ENCODE results near the gene TCF4. TPM values are rescaled to one million over a fixed set of nuclear protein-coding genes. Genes with fewer than 3 reads are reported as not detected.
A peak's percentile ranks its signal among the peaks of the same experiment; 100 is the strongest.

The TCF4 gene
- total RNA-seq, 4 donors from 2014 or later, result 80.9 to 172 (median 94.0) TPM

GRCh38 chr18:55253814-55254213, 334.2 kb downstream of the TCF4 start:
- Histone ChIP-seq H3K27ac (no peak overlapping the region), H3K36me3 (peaks cover 43% of the 10 kb centered on the region), H3K4me1 (peaks cover 22% of the 10 kb centered on the region), H3K9me3 (no peaks in the 10 kb centered on the region), H3K27me3 (no peaks in the 10 kb centered on the region), H3K4me3 (no peak overlapping the region)
- TF ChIP-seq POLR2A (IDR thresholded peaks at IDR 0.05) (no peak), EP300 (IDR thresholded peaks at IDR 0.05) (no peak), CTCF (IDR thresholded peaks at IDR 0.05) (no peak), POLR2AphosphoS5 (IDR thresholded peaks at IDR 0.05) (no peak)
- no peak for DNase-seq (ENCODE audit: low spot score in 2 of 2)
- 91% methylated on average over 1 of the region's 1 CpG for WGBS

DNA sequence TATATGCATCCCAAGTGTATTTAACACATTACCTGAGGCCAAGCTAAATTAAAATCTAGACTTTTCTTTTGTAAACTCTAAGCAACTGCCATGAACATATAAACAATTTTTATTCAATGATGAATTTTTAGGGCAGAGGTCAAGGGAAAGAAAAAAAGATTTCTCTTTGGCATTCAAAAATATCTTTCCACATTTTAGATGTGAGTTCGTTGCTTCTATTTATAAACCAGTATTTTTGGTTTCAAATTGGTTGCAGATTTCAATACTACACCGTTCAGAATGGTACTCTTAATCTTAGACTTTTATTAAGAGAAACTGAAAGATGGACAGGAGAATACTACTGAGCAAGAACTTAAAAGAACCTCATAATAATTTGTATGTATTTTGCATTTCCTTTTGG, 335.1 kb downstream of the TCF4 start:
- no peak for DNase-seq (ENCODE audit: low spot score in 2 of 2)
- Histone ChIP-seq H3K27me3 (no peaks in the 10 kb centered on the region), H3K9me3 (no peaks in the 10 kb centered on the region), H3K4me3 (no peak overlapping the region), H3K4me1 (peaks cover 22% of the 10 kb centered on the region), H3K36me3 (peaks cover 41% of the 10 kb centered on the region), H3K27ac (peak overlapping the region; percentile 57)
- 46% methylated on average over 2 of the region's 2 CpGs for WGBS
- TF ChIP-seq POLR2AphosphoS5 (IDR thresholded peaks at IDR 0.05), result no peak
- TF ChIP-seq POLR2A (IDR thresholded peaks at IDR 0.05), result no peak
- no peak for TF ChIP-seq CTCF (IDR thresholded peaks at IDR 0.05)
- TF ChIP-seq EP300 (IDR thresholded peaks at IDR 0.05), result no peak

GRCh38 chr18:55252053-55252675, 335.8 kb downstream of the TCF4 start:
- H3K27ac ChIP-seq, result peak overlapping the region; percentile 57

DNA sequence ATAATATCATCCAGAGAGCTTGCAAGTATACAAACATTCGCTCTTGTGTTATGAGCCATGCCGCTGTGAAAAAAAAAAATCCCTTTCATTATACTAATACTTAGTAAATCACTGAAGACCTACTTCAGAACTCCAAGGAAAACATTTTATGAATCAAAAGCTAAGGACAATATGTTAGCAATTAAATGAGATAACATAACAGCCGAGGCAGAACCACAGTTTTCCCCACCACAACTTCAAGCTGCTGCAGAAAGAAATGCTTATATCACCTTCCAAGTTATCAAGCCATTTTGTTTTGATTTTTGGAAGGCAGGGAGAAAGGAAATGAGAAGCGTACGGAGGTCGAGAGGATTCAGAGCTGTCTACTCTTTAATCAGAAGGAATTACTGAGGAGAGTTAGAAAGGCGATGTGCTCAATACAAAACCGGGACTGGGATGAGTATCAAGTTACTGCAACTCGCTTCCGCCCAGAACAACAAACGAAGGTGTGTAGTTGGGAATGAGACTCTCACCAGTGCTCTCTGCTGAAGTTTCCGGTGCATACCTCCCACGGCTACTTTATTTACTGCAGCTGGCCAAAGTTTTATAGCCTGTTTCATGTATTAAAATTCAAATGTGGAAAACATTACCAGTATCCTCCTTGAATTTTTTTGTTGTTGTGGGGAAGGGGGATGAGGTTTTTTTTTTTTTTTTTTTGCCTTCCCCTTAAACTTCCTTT, 336.6 kb downstream of the TCF4 start:
- 58% methylated on average over 13 of the region's 13 CpGs for WGBS
- Histone ChIP-seq H3K27ac (peak overlapping the region; percentile 57), H3K4me1 (peaks cover 20% of the 10 kb centered on the region), H3K9me3 (no peaks in the 10 kb centered on the region), H3K36me3 (peaks cover 29% of the 10 kb centered on the region), H3K27me3 (no peaks in the 10 kb centered on the region), H3K4me3 (no peak overlapping the region)
- TF ChIP-seq POLR2A (IDR thresholded peaks at IDR 0.05) (no peak), EP300 (IDR thresholded peaks at IDR 0.05) (no peak), CTCF (IDR thresholded peaks at IDR 0.05) (no peak), POLR2AphosphoS5 (IDR thresholded peaks at IDR 0.05) (no peak)
- DNase-seq (ENCODE audit: low spot score in 2 of 2), result no peak

More at GRCh38 chr18:55252053-55252675, 335.8 kb downstream of the TCF4 start:
- Histone ChIP-seq H3K4me3 (no peak overlapping the region), H3K4me1 (peaks cover 22% of the 10 kb centered on the region), H3K27me3 (no peaks in the 10 kb centered on the region), H3K9me3 (no peaks in the 10 kb centered on the region), H3K36me3 (peaks cover 37% of the 10 kb centered on the region)
- no peak for DNase-seq (ENCODE audit: low spot score in 2 of 2)
- WGBS, result 63% methylated on average over 7 of the region's 7 CpGs
- TF ChIP-seq POLR2AphosphoS5 (IDR thresholded peaks at IDR 0.05) (no peak), EP300 (IDR thresholded peaks at IDR 0.05) (no peak), CTCF (IDR thresholded peaks at IDR 0.05) (no peak), POLR2A (IDR thresholded peaks at IDR 0.05) (no peak)

- TF ChIP-seq EP300 (IDR thresholded peaks at IDR 0.05), result no peak
- no peak for DNase-seq (ENCODE audit: low spot score in 2 of 2)
- H3K27ac ChIP-seq, result peak overlapping the region; percentile 20
- H3K4me1 ChIP-seq, result peaks cover 23% of the 10 kb centered on the region
- 72% methylated on average over 4 of the region's 4 CpGs for WGBS
- no peaks in the 10 kb centered on the region for H3K27me3 ChIP-seq
- H3K4me3 ChIP-seq, result no peak overlapping the region
- H3K9me3 ChIP-seq, result no peaks in the 10 kb centered on the region
- H3K36me3 ChIP-seq, result peaks cover 23% of the 10 kb centered on the region
Observed at GRCh38 chr18:55250768-55251173, 337.2 kb downstream of the TCF4 start.

Data from suprapubic skin (tissue), 4 donors.